ENCODE results near the gene TM4SF4.

The TM4SF4 gene

GRCh38 chr3:149481491-149481890 lies 7.0 kb downstream of the TM4SF4 start:
- no peak for DNase-seq (ENCODE audit: low spot score)

- DNase-seq (ENCODE audit: low spot score): no peak
Observed at GRCh38 chr3:149486726-149487125, 12.2 kb downstream of the TM4SF4 start.

- DNase-seq (ENCODE audit: low spot score): no peak
Observed at GRCh38 chr3:149487598-149488197, 13.2 kb downstream of the TM4SF4 start.

GRCh38 chr3:149489060-149489690 lies 14.7 kb downstream of the TM4SF4 start:
- peak; percentile 50 for DNase-seq (ENCODE audit: low spot score)

GRCh38 chr3:149490260-149490971 lies 15.9 kb downstream of the TM4SF4 start:
- DNase-seq (ENCODE audit: low spot score): no peak

GRCh38 chr3:149493315-149494021 lies 19.0 kb downstream of the TM4SF4 start:
- DNase-seq (ENCODE audit: low spot score): no peak

- peak; percentile 83 for DNase-seq (ENCODE audit: low spot score)
Observed at GRCh38 chr3:149494022-149494758, 19.7 kb downstream of the TM4SF4 start.

- DNase-seq (ENCODE audit: low spot score): peak; percentile 40
Observed at GRCh38 chr3:149494759-149495580, 20.5 kb downstream of the TM4SF4 start.

- no peak for DNase-seq (ENCODE audit: low spot score)
Observed at GRCh38 chr3:149495581-149496125, 21.2 kb downstream of the TM4SF4 start.

GRCh38 chr3:149496891-149497290 lies 22.4 kb downstream of the TM4SF4 start:
- no peak for DNase-seq (ENCODE audit: low spot score)

GRCh38 chr3:149497966-149498670 lies 23.6 kb downstream of the TM4SF4 start:
- DNase-seq (ENCODE audit: low spot score): no peak

- DNase-seq (ENCODE audit: low spot score): peak; percentile 87
Observed at GRCh38 chr3:149501524-149501923, 27.0 kb downstream of the TM4SF4 start.

- no peak for DNase-seq (ENCODE audit: low spot score)
Observed at GRCh38 chr3:149502438-149502837, 27.9 kb downstream of the TM4SF4 start.

GRCh38 chr3:149506540-149506939 lies 32.0 kb downstream of the TM4SF4 start:
- peak; percentile 26 for DNase-seq (ENCODE audit: low spot score)

GRCh38 chr3:149506965-149507364 lies 32.5 kb downstream of the TM4SF4 start:
- DNase-seq (ENCODE audit: low spot score): no peak

- DNase-seq (ENCODE audit: low spot score): peak; percentile 38
Observed at GRCh38 chr3:149507491-149508324, 33.2 kb downstream of the TM4SF4 start.

- DNase-seq (ENCODE audit: low spot score): no peak
Observed at GRCh38 chr3:149509526-149509925, 35.0 kb downstream of the TM4SF4 start.

- no peak for DNase-seq (ENCODE audit: low spot score)
Observed at GRCh38 chr3:149510480-149510879, 36.0 kb downstream of the TM4SF4 start.

GRCh38 chr3:149511040-149511626 lies 36.6 kb downstream of the TM4SF4 start:
- no peak for DNase-seq (ENCODE audit: low spot score)

All from AG20443 (cell line).